GM19455 (cell line): ENCODE measurements around the gene MITD1.
"Not testable (repeated sequence)": the region's sequence is repeated elsewhere in the genome, so short reads cannot be mapped to it uniquely, and the experiment has no call there.

Experiments used
- ATAC-seq: cut with Tn5 transposase; IDR thresholded peaks from one replicate; pipeline ENCODE4 v1.9.1; 2021; ENCODE audit not compliant: unreplicated experiment

Gene MITD1

GRCh38 chr2:99154643-99155536, 26.0 kb downstream of the MITD1 start, which contains the start of the genes LIPT1 and TSGA10:
Gene LIPT1 (plus strand): TSS chr2:99154967. CDS start chr2:99161958, 6,991 bp downstream.
Gene TSGA10 (minus strand): TSS chr2:99154942. CDS start chr2:99109439, 45,503 bp downstream.
- peak; percentile 97 for ATAC-seq

DNA sequence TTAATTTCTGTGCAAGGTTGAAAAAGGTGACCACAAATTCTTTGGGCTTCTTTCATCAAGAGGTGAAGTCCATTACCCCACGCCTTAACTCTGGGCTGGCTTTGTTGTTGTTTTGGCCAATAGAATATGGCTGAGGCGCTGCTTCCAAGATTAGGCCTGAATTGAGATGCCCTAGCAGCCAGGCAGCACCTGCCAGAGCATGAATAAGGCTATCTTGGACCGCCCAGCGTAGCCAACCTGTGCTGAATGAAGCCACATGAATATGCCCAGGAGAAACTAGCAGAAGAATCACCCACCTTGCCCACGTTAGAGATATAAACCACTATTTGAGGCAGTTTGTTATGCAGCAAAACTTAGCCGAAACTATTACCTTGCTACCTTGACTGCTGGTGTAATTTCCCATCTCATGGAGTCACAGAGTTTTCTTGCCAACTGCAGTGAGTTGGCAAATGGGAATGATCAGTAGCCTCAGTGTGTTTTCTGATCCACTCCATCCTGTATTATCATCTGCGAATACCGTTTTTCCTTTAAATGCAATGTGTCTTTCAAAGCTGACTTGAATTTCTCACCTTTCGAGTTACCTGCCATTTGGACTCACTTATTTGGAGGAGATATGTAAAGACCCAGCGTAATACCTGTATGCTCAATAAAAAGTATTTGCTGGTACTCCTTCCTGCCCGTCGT, 26.8 kb downstream of the MITD1 start:
- no peak for ATAC-seq

- no peak for ATAC-seq
These were observed 28.5 kb downstream of the MITD1 start for GRCh38 chr2:99152199-99152895.

DNA sequence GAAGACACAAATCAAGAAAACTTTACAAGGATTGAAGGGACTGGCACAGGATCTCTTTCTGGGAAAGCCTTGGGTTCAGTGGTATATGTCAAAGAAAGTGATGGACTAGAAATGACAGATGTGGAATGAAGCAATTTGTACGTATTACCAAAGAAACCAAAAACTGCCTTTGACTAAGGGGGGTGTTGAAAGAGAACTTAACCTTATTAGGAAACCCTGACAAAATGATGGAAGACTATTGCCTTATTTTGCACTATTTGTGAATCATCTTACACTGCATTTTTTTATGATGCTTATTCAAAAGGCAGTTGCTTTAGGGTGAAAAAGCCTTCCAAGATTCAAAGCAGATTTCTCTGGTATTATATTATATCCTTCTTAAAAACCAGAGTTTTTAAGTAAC, 30.2 kb downstream of the MITD1 start:
- ATAC-seq, result no peak

DNA sequence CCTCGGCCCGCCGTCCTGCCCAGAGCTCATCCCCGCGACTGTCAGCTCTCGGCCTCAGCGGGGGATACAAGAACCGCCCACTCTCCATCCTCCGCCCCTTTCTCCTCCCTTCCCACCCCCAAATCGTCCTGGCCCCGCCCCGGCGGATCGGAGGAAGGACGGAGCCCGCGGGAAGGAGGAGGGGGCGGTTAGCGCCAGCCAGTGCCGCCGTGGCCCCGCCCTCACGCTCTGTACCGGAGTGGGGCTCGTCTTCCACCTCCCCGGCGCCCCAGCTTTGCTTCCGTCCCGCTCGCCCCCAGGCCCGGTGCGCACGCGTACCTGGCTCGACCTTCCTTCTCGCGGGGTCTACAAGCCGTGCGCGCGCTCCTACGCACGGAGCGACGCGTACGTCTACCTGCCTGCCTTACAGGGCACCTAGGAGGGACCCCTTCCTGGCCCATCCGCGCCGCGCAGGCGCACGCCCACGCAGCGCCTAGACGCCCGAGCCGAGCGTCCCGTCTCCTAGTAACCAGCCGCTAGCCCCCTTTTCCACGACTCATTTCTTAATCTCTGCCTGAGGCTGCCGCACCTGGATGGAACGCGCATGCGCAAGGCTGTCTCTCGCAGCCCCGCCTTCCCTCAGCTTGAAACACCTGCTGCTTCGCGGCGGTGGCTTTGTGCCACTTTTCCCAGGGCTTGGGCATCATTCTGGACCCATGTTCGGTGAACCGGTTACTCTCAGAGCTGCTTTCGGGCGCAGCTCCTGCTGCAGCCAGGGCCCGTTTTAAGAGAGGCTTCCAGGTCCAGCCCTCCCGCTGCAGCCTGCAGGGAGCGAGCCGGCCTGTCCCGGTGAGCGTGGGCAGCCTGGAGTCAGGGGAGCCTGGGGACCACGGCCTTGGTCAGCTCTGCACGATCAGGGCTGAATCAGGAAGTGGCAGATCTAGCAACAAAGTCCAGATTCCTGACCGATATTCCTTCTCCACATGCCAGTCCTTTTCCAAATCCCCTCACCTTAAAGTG, 39.4 kb downstream of the MITD1 start, which contains the start of gene C2orf15:
C2orf15 (plus strand) TSS at position 598 of the 999 bp plus-strand sequence. CDS start 8,852 bp downstream, outside the sequence.
- peak; percentile 87 for ATAC-seq

- peak; percentile 42 for ATAC-seq
These were observed 40.1 kb downstream of the MITD1 start for GRCh38 chr2:99140860-99141109.

DNA sequence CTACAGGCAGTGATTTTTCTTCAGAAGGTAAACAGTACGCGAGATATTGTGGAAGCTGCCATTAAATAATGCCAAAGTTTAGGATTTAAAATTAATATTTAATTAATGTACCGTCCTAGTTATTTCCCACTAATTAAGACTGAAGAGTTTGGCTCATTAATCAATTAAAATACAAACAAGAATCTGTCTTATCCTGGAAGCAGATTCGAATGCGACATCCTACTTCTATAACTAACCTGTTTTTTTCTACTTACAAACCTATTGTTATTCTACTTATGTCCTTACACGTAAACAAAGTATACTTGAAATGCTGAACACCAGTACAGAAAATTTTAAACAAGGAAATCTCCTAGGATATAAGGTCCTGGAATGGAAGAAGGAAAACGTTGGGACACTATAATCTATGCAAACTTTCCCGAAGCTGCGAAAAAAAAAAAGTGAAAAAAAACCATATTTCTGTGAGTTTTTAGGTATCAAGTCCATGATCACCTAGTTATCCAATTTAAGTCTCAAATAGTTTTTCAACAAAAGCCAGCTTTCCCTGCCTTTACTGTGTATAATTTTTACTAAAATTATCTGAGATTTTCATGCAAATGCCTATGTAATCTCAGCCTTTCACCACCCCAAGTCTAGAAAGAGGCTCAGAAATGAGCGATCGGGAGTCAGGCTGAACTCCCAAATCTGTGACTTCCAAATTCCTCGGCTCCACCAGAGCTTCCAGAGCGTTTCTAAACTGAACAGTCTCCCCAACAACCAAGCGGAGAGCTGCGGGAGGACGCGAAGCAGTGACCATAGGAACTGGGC, 40.6 kb downstream of the MITD1 start:
- ATAC-seq, result no peak

DNA sequence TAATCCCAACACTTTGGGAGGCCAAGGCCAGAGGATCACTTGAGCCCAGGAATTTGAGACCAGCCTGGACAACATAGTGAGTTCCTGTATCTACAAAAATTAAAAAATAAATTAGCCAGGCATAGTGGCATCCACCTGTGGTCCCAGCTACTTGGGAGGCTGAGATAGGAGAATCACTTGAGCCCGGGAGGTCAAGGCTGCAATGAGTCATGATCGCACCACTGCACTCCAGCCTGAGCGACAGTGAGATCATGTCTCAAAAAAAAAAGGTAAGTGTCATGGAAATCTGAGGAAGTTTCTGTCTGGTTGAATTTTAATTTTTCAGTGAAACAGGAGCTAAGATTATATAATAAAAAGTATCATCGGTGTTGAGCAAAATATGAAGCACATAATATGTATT, 41.9 kb downstream of the MITD1 start:
- ATAC-seq, result no peak

GRCh38 chr2:99135044-99135556, 45.8 kb downstream of the MITD1 start:
- not testable (repeated sequence) for ATAC-seq

DNA sequence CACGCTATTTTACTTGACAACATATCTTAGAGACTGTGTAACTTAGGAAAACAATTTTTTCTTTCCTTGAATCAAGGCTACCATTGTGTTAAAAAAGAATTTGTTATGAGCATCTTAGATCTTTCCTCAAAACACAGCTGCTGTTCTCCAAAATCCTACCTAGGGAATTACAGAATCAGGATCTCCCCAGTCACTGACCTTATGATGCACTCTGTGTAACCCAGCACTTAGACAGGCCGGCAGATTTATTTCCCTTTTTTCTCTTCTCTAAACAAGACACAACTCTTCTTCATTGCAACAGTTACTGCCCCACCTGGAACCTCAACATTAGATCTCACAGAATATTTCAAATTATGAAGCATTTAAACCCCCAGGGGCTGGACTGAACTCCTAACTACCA, 52.9 kb downstream of the MITD1 start:
- ATAC-seq, result no peak
